K562 (cell line): ENCODE data around the gene KCNK1. TPM values are rescaled to one million over a fixed set of nuclear protein-coding genes. Genes with fewer than 3 reads are reported as not detected.

ENCODE experiments used
- E2F3 ChIP-seq: fragments of 250-450 bp; sonication (Bioruptor Pico); IDR thresholded peaks from 2 replicates; pipeline ENCODE4 v1.4.0; 2020; ENCODE audit warnings: mild to moderate bottlenecking
- ETV1 ChIP-seq: fragments of 450-650 bp; conservative IDR thresholded peaks from 2 replicates; pipeline ENCODE4 v1.6.1; 2016; ENCODE audit warnings: missing genetic modification characterization, control low read depth, low read depth, missing compliant biosample characterization
- HEY1 ChIP-seq: fragments of 250-450 bp; sonication (Bioruptor Pico); IDR thresholded peaks from 2 replicates; pipeline ENCODE4 v1.5.0; 2020; ENCODE audit warnings: mild to moderate bottlenecking, moderate library complexity, borderline replicate concordance
- MEIS2 ChIP-seq: fragments of 450-650 bp; IDR thresholded peaks from 2 replicates; pipeline ENCODE4 v1.6.1; 2014; ENCODE audit warnings: mild to moderate bottlenecking; ENCODE audit not compliant: partially characterized antibody
- NFIX ChIP-seq: fragments of 250-450 bp; sonication (Bioruptor Pico); IDR thresholded peaks from 2 replicates; pipeline ENCODE4 v1.4.0; 2020; ENCODE audit warnings: low read depth, mild to moderate bottlenecking, moderate library complexity
- NR2C2 ChIP-seq, 2 experiments: fragments of 200-800 bp in 1 of 2; sonication (Bioruptor generic) in 1 of 2; sonication (generic) in 1 of 2; formaldehyde crosslinking in 1 of 2; IDR thresholded peaks; 2 replicates each; pipeline versions ENCODE4 v1.6.1 to v1.8.0; 2016 to 2022; ENCODE audit warnings: mild to moderate bottlenecking in 1 of 2, missing compliant biosample characterization in 1 of 2, missing genetic modification characterization in 1 of 2, missing genetic modification reagents in 1 of 2
- NUFIP1 ChIP-seq: fragments of 450-650 bp; IDR thresholded peaks from 2 replicates; pipeline ENCODE4 v1.6.1; 2018; ENCODE audit not compliant: partially characterized antibody
- PHB ChIP-seq: fragments of 250-450 bp; sonication (Bioruptor Pico); IDR thresholded peaks from 2 replicates; pipeline ENCODE4 v1.5.0; 2021
- PHF20 ChIP-seq: fragments of 450-650 bp; IDR thresholded peaks from 2 replicates; pipeline ENCODE4 v1.6.1; 2018; ENCODE audit not compliant: partially characterized antibody
- PML ChIP-seq: IDR thresholded peaks from 2 replicates; pipeline ENCODE4 v1.6.1; 2012; ENCODE audit warnings: low read length, inconsistent platforms
- POLR3A ChIP-seq: IDR thresholded peaks from 2 replicates; pipeline ENCODE4 v1.6.1; 2011; ENCODE audit warnings: borderline replicate concordance, mild to moderate bottlenecking, moderate library complexity; ENCODE audit not compliant: insufficient read length, insufficient read depth; ENCODE audit errors: extremely low read depth
- RCOR1 ChIP-seq, 2 experiments: IDR thresholded peaks; 2 replicates each; pipeline ENCODE4 v1.6.1; 2012; ENCODE audit warnings: low read depth in 2 of 2, low read length in 2 of 2, borderline replicate concordance in 1 of 2, improper control_type of control experiment in 1 of 2
- SPI1 ChIP-seq: IDR thresholded peaks from 2 replicates; pipeline ENCODE4 v1.6.1; 2011; ENCODE audit warnings: low read depth, low read length, control low read depth, borderline replicate concordance
- TAF9B ChIP-seq: fragments of 450-650 bp; IDR thresholded peaks from 2 replicates; pipeline ENCODE4 v1.6.1; 2018; ENCODE audit warnings: mild to moderate bottlenecking; ENCODE audit not compliant: partially characterized antibody
- TSC22D4 ChIP-seq: fragments of 450-650 bp; IDR thresholded peaks from 2 replicates; pipeline ENCODE4 v1.6.1; 2016; ENCODE audit warnings: missing genetic modification characterization, missing biosample characterization, control low read depth
- YY1 ChIP-seq, 3 experiments: IDR thresholded peaks; 2 replicates each; pipeline ENCODE4 v1.6.1; 2011; ENCODE audit warnings: low read length in 2 of 3, mild to moderate bottlenecking in 2 of 3, moderate library complexity in 2 of 3, borderline replicate concordance in 1 of 3, control low read depth in 1 of 3, low read depth in 1 of 3; ENCODE audit not compliant: insufficient read depth in 3 of 3, insufficient replicate concordance in 2 of 3, control insufficient read depth in 1 of 3, insufficient read length in 1 of 3; ENCODE audit errors: extremely low read depth in 1 of 3
- ZEB2 ChIP-seq: fragments of 450-650 bp; IDR thresholded peaks from 2 replicates; pipeline ENCODE4 v1.6.1; 2016
- ZNF354B ChIP-seq: fragments of 250-450 bp; sonication (Bioruptor Pico); IDR thresholded peaks from 2 replicates; pipeline ENCODE4 v1.4.0; 2020
- polyA plus RNA-seq, 8 experiments: library from polyadenylated mRNA; depleted of rRNA in 4 of 8; stranded (reverse) in 5 of 8; unstranded in 3 of 8; fragments of >200 nt; fragmentation: Nextera tagmentation in 2 of 8; fragmentation: Illumina TruSeq in 1 of 8; extraction: Ambion mirVana in 2 of 8; extraction: Trizol in 1 of 8; gene quantifications; 2 replicates each; pipeline versions ENCODE4 v1.2.1 to v1.2.3, GENCODE V29; 2011 to 2014; ENCODE audit warnings: inconsistent platforms in 1 of 8, missing spikeins in 1 of 8
- total RNA-seq, 7 experiments: library from RNA; depleted of rRNA in 6 of 7; stranded (reverse); fragments of >200 nt in 6 of 7; fragmentation: Illumina TruSeq in 2 of 7; extraction: Trizol in 2 of 7; gene quantifications; 2 replicates each; pipeline versions ENCODE4 v1.2.1 to v1.2.3, GENCODE V29; 2011 to 2021; ENCODE audit warnings: low replicate concordance in 1 of 7
- TF ChIP-seq, protein P1 (sequence below): fragments of 250-450 bp; sonication (Bioruptor Pico); IDR thresholded peaks from 2 replicates; pipeline ENCODE4 v1.8.0; 2021; ENCODE audit warnings: moderate library complexity, mild to moderate bottlenecking, inconsistent platforms
- TF ChIP-seq, protein P2 (sequence below): sonication (generic); formaldehyde crosslinking; IDR thresholded peaks from 2 replicates; pipeline ENCODE4 v1.8.1; 2022; ENCODE audit warnings: missing genetic modification reagents
- TF ChIP-seq, protein P3 (sequence below): fragments of 250-450 bp; sonication (Bioruptor Pico); IDR thresholded peaks from 2 replicates; pipeline ENCODE4 v1.8.0; 2022; ENCODE audit warnings: moderate library complexity, mild to moderate bottlenecking, inconsistent platforms
- TF ChIP-seq, protein P4 (sequence below): fragments of 200-800 bp; sonication (Bioruptor generic); IDR thresholded peaks from 2 replicates; pipeline ENCODE4 v1.6.1; 2017; ENCODE audit warnings: missing genetic modification characterization, missing compliant biosample characterization

Gene KCNK1
- total and polyA plus RNA-seq, 9 of the 15 experiments (the other 6 are each of a cell fraction or from before 2014, with no cell fraction given) = 3.1 to 22.7 (median 6.0) TPM

GRCh38 chr1:233665575-233666270 lies 51.8 kb downstream of the KCNK1 start (continued):
- TF ChIP-seq TSC22D4 (tag) (peak; percentile 99), ETV1 (tag) (peak; percentile 99), NUFIP1 (peak; percentile 100), POLR3A (no peak), PHF20 (no peak), ZEB2 (no peak), YY1 (IDR thresholded peaks at IDR 0.05; ENCODE audit: borderline replicate concordance in 1 of 3, control insufficient read depth in 1 of 3, extremely low read depth in 1 of 3, insufficient read depth in 3 of 3, insufficient read length in 1 of 3, insufficient replicate concordance in 2 of 3, low read depth in 1 of 3, low read length in 2 of 3) (peak; percentile 21 to 92 (median 51)), TAF9B (peak; percentile 52), PML (peak; percentile 97), ZNF354B (CRISPR knock-in tag) (peak; percentile 100), HEY1 (peak; percentile 100), NR2C2 (CRISPR knock-in tag; IDR thresholded peaks at IDR 0.05) (no peak), NR2C2 (tag; IDR thresholded peaks at IDR 0.05) (peak; percentile 95), SPI1 (no peak), RCOR1 (IDR thresholded peaks at IDR 0.05; ENCODE audit: borderline replicate concordance in 1 of 2, low read depth in 2 of 2, low read length in 2 of 2) (peak; percentile 55 to 85; a peak in 3 of 4 replicates), E2F3 (CRISPR knock-in tag) (peak; percentile 100), MEIS2 (peak; percentile 89), PHB (CRISPR knock-in tag) (peak; percentile 94), NFIX (CRISPR knock-in tag) (peak; percentile 93)
- TF ChIP-seq, protein P1, sequence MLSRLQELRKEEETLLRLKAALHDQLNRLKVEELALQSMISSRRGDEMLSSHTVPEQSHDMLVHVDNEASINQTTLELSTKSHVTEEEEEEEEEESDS (CRISPR knock-in tag) = peak; percentile 92
- TF ChIP-seq, protein P2, sequence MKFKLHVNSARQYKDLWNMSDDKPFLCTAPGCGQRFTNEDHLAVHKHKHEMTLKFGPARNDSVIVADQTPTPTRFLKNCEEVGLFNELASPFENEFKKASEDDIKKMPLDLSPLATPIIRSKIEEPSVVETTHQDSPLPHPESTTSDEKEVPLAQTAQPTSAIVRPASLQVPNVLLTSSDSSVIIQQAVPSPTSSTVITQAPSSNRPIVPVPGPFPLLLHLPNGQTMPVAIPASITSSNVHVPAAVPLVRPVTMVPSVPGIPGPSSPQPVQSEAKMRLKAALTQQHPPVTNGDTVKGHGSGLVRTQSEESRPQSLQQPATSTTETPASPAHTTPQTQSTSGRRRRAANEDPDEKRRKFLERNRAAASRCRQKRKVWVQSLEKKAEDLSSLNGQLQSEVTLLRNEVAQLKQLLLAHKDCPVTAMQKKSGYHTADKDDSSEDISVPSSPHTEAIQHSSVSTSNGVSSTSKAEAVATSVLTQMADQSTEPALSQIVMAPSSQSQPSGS (CRISPR knock-in tag) = no peak
- TF ChIP-seq, protein P3, sequence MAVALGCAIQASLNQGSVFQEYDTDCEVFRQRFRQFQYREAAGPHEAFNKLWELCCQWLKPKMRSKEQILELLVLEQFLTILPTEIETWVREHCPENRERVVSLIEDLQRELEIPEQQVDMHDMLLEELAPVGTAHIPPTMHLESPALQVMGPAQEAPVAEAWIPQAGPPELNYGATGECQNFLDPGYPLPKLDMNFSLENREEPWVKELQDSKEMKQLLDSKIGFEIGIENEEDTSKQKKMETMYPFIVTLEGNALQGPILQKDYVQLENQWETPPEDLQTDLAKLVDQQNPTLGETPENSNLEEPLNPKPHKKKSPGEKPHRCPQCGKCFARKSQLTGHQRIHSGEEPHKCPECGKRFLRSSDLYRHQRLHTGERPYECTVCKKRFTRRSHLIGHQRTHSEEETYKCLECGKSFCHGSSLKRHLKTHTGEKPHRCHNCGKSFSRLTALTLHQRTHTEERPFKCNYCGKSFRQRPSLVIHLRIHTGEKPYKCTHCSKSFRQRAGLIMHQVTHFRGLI = peak; percentile 100
- TF ChIP-seq, protein P4, sequence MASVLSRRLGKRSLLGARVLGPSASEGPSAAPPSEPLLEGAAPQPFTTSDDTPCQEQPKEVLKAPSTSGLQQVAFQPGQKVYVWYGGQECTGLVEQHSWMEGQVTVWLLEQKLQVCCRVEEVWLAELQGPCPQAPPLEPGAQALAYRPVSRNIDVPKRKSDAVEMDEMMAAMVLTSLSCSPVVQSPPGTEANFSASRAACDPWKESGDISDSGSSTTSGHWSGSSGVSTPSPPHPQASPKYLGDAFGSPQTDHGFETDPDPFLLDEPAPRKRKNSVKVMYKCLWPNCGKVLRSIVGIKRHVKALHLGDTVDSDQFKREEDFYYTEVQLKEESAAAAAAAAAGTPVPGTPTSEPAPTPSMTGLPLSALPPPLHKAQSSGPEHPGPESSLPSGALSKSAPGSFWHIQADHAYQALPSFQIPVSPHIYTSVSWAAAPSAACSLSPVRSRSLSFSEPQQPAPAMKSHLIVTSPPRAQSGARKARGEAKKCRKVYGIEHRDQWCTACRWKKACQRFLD (CRISPR knock-in tag) = peak; percentile 100
